GM12864 (cell line): ENCODE results near the gene S100A16.

Source experiments
- DNase-seq: peaks from one replicate; pipeline ENCODE4 v3.0.0-alpha.2; 2011; ENCODE audit warnings: low read depth
- H3K4me3 ChIP-seq: 2 replicates; pipeline ENCODE4 v1.5.1; 2011; ENCODE audit warnings: mild to moderate bottlenecking, low read depth, low read length, control low read depth
- TF ChIP-seq, protein P1 (sequence below): IDR thresholded peaks from 2 replicates; pipeline ENCODE4 v1.5.1; 2011; ENCODE audit warnings: low read depth, mild to moderate bottlenecking, moderate library complexity, low read length, control low read depth, inconsistent platforms; ENCODE audit errors: missing control alignments

S100A16 gene

DNA sequence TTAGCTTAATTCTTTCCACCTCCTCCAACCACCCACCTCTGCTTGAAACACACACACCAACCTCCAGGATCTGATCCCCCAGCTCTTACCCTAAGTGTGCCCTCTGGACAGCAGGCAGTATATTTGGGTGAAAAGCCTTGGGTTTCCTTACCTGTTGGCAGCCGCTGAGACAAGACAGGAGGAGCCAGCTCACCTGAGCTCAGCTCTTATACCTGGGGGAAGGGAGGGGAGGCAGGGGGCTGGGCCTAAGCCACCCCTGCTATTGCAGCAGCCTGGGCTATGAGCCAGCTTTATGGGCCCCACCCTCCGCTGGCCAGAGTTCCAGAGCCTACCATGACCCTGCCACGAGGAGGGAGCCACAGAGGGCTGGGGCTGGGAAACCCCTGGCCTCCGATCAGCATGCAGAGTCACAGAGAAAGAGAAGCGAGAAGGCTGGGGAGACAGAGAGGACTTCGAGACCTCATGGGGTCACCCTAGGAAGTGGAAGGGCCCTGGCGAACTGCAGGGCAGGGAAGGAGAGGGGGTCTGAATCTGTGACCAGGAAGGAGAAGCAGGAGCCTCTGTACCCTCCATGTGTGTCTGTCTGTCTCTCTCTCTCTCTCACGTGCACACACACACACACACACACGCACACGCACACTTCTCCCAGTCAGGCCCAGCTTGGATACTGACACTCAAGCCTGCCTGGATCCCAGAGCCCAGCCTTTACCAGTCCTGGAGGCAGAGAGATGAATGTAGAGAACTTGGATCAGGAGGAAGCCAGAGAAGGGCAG is 3.4 kb upstream of the S100A16 start, which contains the start of gene S100A14:
Gene S100A14 (minus strand): TSS at position 182 of the 773 bp plus-strand sequence. CDS start 467 bp downstream, outside the sequence.
- no peak within 1 kb of the TSS for H3K4me3 ChIP-seq
- TF ChIP-seq, protein P1, sequence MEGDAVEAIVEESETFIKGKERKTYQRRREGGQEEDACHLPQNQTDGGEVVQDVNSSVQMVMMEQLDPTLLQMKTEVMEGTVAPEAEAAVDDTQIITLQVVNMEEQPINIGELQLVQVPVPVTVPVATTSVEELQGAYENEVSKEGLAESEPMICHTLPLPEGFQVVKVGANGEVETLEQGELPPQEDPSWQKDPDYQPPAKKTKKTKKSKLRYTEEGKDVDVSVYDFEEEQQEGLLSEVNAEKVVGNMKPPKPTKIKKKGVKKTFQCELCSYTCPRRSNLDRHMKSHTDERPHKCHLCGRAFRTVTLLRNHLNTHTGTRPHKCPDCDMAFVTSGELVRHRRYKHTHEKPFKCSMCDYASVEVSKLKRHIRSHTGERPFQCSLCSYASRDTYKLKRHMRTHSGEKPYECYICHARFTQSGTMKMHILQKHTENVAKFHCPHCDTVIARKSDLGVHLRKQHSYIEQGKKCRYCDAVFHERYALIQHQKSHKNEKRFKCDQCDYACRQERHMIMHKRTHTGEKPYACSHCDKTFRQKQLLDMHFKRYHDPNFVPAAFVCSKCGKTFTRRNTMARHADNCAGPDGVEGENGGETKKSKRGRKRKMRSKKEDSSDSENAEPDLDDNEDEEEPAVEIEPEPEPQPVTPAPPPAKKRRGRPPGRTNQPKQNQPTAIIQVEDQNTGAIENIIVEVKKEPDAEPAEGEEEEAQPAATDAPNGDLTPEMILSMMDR: no peak
- no peak for DNase-seq

DNA sequence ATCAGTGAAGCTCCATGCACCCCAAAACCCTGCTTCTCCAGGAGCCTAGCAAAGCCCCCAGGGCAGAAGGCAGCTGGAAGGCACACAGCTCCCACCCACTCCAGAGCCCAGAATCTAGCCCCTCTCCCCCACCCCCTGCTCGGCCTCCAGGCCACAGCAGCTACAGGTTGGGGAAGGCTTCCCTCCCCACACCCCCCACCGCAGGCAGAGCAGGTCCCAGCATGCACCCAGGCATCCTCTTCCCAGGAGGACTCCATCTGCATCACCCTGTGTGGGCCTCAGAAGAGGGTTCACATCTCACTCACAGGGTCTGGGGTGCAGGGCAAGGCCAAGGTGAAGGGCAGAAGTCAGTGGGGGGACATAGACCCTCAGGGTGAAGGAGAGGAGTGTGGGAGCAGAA is 2.5 kb upstream of the S100A16 start:
- TF ChIP-seq, protein P1: no peak
- no peak overlapping the region for H3K4me3 ChIP-seq
- DNase-seq: no peak

DNA sequence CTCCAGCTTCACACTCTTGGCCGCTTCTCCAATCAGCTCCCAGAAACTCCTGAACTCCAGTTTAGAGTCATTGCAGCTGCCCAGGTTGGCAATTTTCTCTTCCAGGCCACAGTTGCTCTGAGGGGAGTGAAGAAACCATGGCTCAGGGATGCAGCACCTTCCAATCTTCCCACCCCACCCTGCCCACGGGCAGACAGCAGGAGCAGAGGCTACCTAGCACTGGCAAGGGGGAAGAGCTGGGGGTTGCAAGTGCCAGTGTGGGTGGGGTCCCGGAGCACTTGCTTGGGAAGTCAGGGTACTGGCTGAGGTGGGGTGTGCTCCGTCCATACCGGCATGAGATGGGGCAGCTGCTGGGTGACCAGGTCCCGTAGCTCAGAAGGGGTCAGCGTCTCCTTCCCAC is 2.0 kb upstream of the S100A16 start:
- TF ChIP-seq, protein P1: no peak
- no peak for DNase-seq
- no peak overlapping the region for H3K4me3 ChIP-seq

DNA sequence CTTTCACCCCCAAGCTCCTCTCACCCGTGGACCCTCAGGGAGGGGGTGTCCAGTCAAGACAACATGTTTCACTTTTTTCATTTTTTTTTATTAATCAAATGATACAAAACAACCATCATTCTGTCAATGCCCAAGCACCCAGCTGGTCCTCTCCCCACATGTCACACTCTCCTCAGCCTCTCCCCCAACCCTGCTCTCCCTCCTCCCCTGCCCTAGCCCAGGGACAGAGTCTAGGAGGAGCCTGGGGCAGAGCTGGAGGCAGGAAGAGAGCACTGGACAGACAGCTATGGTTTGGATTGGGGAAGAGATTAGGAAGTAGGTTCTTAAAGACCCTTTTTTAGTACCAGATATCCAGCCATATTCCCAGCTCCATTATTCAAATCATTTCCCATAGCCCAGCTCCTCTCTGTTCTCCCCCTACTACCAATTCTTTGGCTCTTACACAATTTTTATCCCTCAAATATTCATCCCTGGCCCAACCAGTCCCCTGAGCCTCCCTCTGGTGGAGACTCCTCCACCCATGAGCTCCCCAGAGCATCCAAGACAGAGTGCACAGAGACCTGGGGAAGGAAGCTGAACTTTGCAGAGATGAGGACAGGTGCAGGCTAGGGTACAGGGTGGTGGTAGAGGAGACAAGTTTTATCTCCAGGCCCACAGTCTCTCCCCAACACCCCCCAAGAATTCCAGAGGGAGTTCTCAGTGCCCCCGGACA is 1.4 kb upstream of the S100A16 start:
- TF ChIP-seq, protein P1: no peak
- DNase-seq: no peak
- no peak overlapping the region for H3K4me3 ChIP-seq

DNA sequence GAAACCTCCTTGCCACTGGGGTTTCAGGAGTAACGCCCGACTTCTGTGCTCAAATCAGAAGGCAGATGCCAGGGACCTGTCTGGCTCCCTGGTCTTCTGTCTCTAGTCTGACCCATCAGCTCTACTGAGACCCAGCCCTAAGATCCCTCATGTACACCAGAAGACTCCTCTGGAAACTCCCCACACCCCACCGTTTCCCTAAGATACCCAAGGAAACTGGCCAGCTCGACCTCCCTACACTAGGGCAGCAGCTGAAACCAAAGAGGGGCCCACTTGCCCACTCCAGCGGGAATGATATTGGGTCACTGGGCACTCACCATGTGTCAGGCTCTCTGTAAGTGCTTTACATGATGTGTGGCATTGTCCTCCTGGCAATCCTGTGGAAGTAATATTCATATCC is 469 bp upstream of the S100A16 start:
- TF ChIP-seq, protein P1: no peak
- no peak for DNase-seq
- H3K4me3 ChIP-seq: no peak overlapping the region

DNA sequence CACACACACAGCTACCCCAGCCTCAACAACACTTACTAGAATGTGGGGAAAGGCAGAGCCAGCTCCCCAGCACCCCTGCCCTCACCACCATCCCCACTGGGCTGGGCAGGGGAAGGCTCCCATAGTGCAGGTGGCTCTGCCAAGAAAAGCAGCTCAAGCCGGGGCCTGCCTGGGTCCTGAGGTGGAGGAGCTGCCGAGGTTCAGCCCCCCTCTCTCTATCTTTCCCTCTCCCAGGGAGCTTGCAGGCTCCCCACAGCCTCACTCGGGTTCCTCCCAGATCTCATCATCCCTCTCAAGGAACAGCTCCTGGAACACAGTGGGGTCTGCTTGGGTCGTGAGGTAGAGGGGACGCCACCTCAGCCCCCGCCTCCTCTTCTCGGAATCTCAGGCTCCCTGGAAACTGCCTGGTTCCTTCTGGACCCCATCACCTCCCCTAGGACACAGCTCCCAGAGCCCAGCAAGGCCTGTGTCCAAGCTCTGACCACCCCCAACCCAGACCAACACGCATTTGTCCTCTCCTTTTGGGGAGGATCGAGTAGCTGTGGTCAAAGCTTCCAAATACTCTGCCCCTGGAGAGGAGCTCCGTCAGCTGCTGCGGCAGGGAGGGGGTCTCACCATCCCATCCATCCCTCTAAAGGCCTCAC is 704 bp downstream of the S100A16 start:
- no peak overlapping the region for H3K4me3 ChIP-seq
- no peak for DNase-seq
- TF ChIP-seq, protein P1: no peak
